HG03432 (cell line): ENCODE results near the gene SPPL2A.
A peak's percentile ranks its signal among the peaks of the same experiment; 100 is the strongest.
"Not testable (repeated sequence)": the region's sequence is repeated elsewhere in the genome, so short reads cannot be mapped to it uniquely, and the experiment has no call there.

Experiments
- ATAC-seq: cut with Tn5 transposase; IDR thresholded peaks from one replicate; pipeline ENCODE4 v1.9.1; 2021; ENCODE audit warnings: mild to moderate bottlenecking, moderate library complexity; ENCODE audit not compliant: unreplicated experiment

SPPL2A gene

GRCh38 chr15:50694634-50695165 is 70.8 kb downstream of the SPPL2A start:
- ATAC-seq = not testable (repeated sequence)

GRCh38 chr15:50687302-50687902 is 78.1 kb downstream of the SPPL2A start:
- no peak for ATAC-seq

GRCh38 chr15:50686469-50687301 is 78.8 kb downstream of the SPPL2A start, which contains the start of gene TRPM7:
TSS of gene TRPM7 (minus strand) at chr15:50686797. CDS start at chr15:50686533, 264 bp downstream.
- ATAC-seq = peak; percentile 85

- ATAC-seq = peak; percentile 66
Observed at GRCh38 chr15:50685976-50686468, 79.5 kb downstream of the SPPL2A start.

- ATAC-seq = no peak
Observed at GRCh38 chr15:50685191-50685975, 80.1 kb downstream of the SPPL2A start.

- no peak for ATAC-seq
Observed at GRCh38 chr15:50681467-50681866, 84.0 kb downstream of the SPPL2A start.

- ATAC-seq = no peak
Observed at GRCh38 chr15:50676799-50677483, 88.6 kb downstream of the SPPL2A start.

GRCh38 chr15:50675535-50676144 is 89.9 kb downstream of the SPPL2A start:
- ATAC-seq = no peak

- ATAC-seq = no peak
Observed at GRCh38 chr15:50670115-50670514, 95.4 kb downstream of the SPPL2A start.

- no peak for ATAC-seq
Observed at GRCh38 chr15:50669611-50670010, 95.9 kb downstream of the SPPL2A start.

- no peak for ATAC-seq
Observed at GRCh38 chr15:50665938-50666337, 99.6 kb downstream of the SPPL2A start.

- no peak for ATAC-seq
Observed at GRCh38 chr15:50655555-50655954, 110.0 kb downstream of the SPPL2A start.

GRCh38 chr15:50653156-50653743 is 112.3 kb downstream of the SPPL2A start:
- ATAC-seq = no peak

- ATAC-seq = no peak
Observed at GRCh38 chr15:50652671-50653070, 112.8 kb downstream of the SPPL2A start.
